Loucy (cell line): ENCODE results near the gene MRNIP.

Experiments
- EZH2phosphoT487 ChIP-seq: fragments of 200-600 bp; IDR thresholded peaks from 2 replicates; pipeline ENCODE4 v1.6.1; 2018; ENCODE audit warnings: antibody characterized with exemption, mild to moderate bottlenecking, moderate library complexity, borderline replicate concordance
- TF ChIP-seq, protein P1 (sequence below): fragments of 200-600 bp; sonication (generic); conservative IDR thresholded peaks from 2 replicates; pipeline ENCODE4 v1.5.1; 2014; ENCODE audit warnings: mild to moderate bottlenecking, antibody characterized with exemption, low read length

DNA sequence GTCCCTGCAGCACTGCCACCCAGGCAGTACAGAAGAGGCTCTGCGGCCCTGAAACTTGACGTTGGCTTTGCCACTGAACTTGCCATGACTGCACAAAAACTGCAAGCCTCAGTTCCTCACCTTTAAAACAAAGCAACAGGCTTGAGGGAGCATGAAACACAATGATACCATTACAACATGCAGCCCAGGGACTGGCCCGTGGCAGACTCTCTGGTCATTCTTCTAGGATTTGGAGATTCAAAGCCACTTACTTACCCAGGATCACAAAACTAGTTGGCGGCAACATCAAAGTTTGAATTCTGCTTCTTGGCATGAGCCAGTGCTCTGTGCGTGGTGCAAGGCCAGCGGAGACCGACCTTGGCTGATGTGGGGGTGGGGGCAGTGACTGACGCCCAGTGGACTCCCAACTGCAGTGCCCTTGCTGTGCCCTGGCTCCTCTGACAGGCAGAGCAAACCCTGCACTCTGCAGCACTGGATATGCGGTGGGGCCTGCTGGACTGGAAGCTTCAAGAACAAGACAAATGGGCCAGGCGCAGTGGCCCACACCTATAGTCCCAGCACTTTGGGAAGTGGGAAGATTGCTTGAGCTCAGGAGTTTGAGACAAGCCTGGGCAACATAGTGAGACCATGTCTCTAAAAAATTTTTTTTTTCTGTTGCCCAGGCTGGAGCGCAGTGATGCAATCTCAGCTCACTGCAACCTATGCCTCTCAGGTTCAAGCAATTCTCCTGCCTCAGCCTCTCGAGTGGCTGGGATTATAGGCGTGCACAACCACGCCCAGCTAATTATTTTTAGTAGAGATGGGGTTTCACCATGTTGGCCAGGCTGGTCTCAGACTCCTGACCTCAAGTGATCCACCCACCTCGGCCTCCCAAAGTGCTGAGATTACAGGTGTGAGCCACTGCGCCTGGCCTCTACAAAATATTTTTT lies 19.0 kb downstream of the MRNIP start:
- TF ChIP-seq, protein P1, sequence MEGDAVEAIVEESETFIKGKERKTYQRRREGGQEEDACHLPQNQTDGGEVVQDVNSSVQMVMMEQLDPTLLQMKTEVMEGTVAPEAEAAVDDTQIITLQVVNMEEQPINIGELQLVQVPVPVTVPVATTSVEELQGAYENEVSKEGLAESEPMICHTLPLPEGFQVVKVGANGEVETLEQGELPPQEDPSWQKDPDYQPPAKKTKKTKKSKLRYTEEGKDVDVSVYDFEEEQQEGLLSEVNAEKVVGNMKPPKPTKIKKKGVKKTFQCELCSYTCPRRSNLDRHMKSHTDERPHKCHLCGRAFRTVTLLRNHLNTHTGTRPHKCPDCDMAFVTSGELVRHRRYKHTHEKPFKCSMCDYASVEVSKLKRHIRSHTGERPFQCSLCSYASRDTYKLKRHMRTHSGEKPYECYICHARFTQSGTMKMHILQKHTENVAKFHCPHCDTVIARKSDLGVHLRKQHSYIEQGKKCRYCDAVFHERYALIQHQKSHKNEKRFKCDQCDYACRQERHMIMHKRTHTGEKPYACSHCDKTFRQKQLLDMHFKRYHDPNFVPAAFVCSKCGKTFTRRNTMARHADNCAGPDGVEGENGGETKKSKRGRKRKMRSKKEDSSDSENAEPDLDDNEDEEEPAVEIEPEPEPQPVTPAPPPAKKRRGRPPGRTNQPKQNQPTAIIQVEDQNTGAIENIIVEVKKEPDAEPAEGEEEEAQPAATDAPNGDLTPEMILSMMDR: no peak
- no peak for TF ChIP-seq EZH2phosphoT487
